ENCODE results near the gene TCEA2.
"Not testable (repeated sequence)": the region's sequence is repeated elsewhere in the genome, so short reads cannot be mapped to it uniquely, and the experiment has no call there.

TCEA2 gene

GRCh38 chr20:64084685-64085152 is 21.7 kb downstream of the TCEA2 start:
- no peak for TF ChIP-seq CTCF (IDR thresholded peaks at IDR 0.05; ENCODE audit: borderline replicate concordance, insufficient read depth, low read depth, low read length)
- no peak overlapping the region for H3K4me3 ChIP-seq (ENCODE audit: low read depth, low read length)

GRCh38 chr20:64086801-64087200 is 23.8 kb downstream of the TCEA2 start:
- no peak for TF ChIP-seq CTCF (IDR thresholded peaks at IDR 0.05; ENCODE audit: borderline replicate concordance, insufficient read depth, low read depth, low read length)
- H3K4me3 ChIP-seq (ENCODE audit: low read depth, low read length): no peak overlapping the region

- not testable (repeated sequence) for H3K4me3 ChIP-seq (ENCODE audit: low read depth, low read length)
These were observed 24.3 kb downstream of the TCEA2 start for GRCh38 chr20:64087226-64087825.

GRCh38 chr20:64088586-64088985 is 25.6 kb downstream of the TCEA2 start:
- not testable (repeated sequence) for H3K4me3 ChIP-seq (ENCODE audit: low read depth, low read length)

GRCh38 chr20:64090165-64090564 is 27.2 kb downstream of the TCEA2 start:
- no peak overlapping the region for H3K4me3 ChIP-seq (ENCODE audit: low read depth, low read length)
- no peak for TF ChIP-seq CTCF (IDR thresholded peaks at IDR 0.05; ENCODE audit: borderline replicate concordance, insufficient read depth, low read depth, low read length)

GRCh38 chr20:64091340-64091739 is 28.3 kb downstream of the TCEA2 start:
- TF ChIP-seq CTCF (IDR thresholded peaks at IDR 0.05; ENCODE audit: borderline replicate concordance, insufficient read depth, low read depth, low read length): no peak
- no peak overlapping the region for H3K4me3 ChIP-seq (ENCODE audit: low read depth, low read length)

GRCh38 chr20:64091770-64092169 is 28.8 kb downstream of the TCEA2 start:
- no peak overlapping the region for H3K4me3 ChIP-seq (ENCODE audit: low read depth, low read length)
- no peak for TF ChIP-seq CTCF (IDR thresholded peaks at IDR 0.05; ENCODE audit: borderline replicate concordance, insufficient read depth, low read depth, low read length)

GRCh38 chr20:64092258-64093012 is 29.4 kb downstream of the TCEA2 start:
- no peak overlapping the region for H3K4me3 ChIP-seq (ENCODE audit: low read depth, low read length)
- TF ChIP-seq CTCF (IDR thresholded peaks at IDR 0.05; ENCODE audit: borderline replicate concordance, insufficient read depth, low read depth, low read length): no peak
